Mesenchymal stem cell (in vitro differentiated cells and primary cell): ENCODE results near the gene KCNMB4.

Experiments used
- DNase-seq: peaks from one replicate; pipeline ENCODE4 v3.0.0-alpha.2; 2013
- H2AFZ ChIP-seq: one replicate; pipeline ENCODE4 v1.6.1; 2013; ENCODE audit warnings: low read depth, mild to moderate bottlenecking, control low read depth, inconsistent platforms, low read length, moderate library complexity
- H2AK5ac ChIP-seq: 2 replicates; pipeline ENCODE4 v1.6.1; 2013; ENCODE audit warnings: low read length, moderate library complexity, mild to moderate bottlenecking, inconsistent platforms; ENCODE audit not compliant: severe bottlenecking
- H2BK120ac ChIP-seq: one replicate; pipeline ENCODE4 v1.6.1; 2013; ENCODE audit warnings: low read depth, mild to moderate bottlenecking, inconsistent platforms, low read length, moderate library complexity
- H2BK12ac ChIP-seq, 2 experiments: one replicate each; pipeline ENCODE4 v1.6.1; 2013; ENCODE audit warnings: inconsistent platforms in 2 of 2, low read length in 2 of 2, mild to moderate bottlenecking in 2 of 2, moderate library complexity in 2 of 2, control low read depth in 1 of 2
- H2BK15ac ChIP-seq: one replicate; pipeline ENCODE4 v1.6.1; 2013; ENCODE audit warnings: mild to moderate bottlenecking, low read depth, inconsistent platforms; ENCODE audit not compliant: poor library complexity, severe bottlenecking
- H2BK5ac ChIP-seq: 2 replicates; pipeline ENCODE4 v1.6.1; 2013; ENCODE audit warnings: low read depth, mild to moderate bottlenecking, low read length, control low read depth, inconsistent platforms; ENCODE audit not compliant: poor library complexity, severe bottlenecking
- H3K14ac ChIP-seq, 2 experiments: one replicate each; pipeline ENCODE4 v1.6.1; 2013; ENCODE audit warnings: inconsistent platforms in 2 of 2, low read length in 2 of 2, control low read depth in 1 of 2, mild to moderate bottlenecking in 1 of 2, moderate library complexity in 1 of 2
- H3K18ac ChIP-seq, 2 experiments: one replicate each; pipeline ENCODE4 v1.6.1; 2013; ENCODE audit warnings: inconsistent platforms in 2 of 2, low read length in 2 of 2, control low read depth in 1 of 2, low read depth in 1 of 2, mild to moderate bottlenecking in 1 of 2
- H3K23ac ChIP-seq, 2 experiments: one replicate each; pipeline ENCODE4 v1.6.1; 2013; ENCODE audit warnings: inconsistent platforms in 2 of 2, low read length in 2 of 2, mild to moderate bottlenecking in 2 of 2, moderate library complexity in 2 of 2, control low read depth in 1 of 2
- H3K27ac ChIP-seq: 2 replicates; pipeline ENCODE4 v1.5.1; 2013; ENCODE audit warnings: mild to moderate bottlenecking, moderate library complexity, low read length, control low read depth, inconsistent platforms; ENCODE audit not compliant: poor library complexity, severe bottlenecking
- H3K27me3 ChIP-seq, 2 experiments: 2 replicates each; pipeline versions ENCODE4 v1.6.1 to v1.7.0; 2013; ENCODE audit warnings: low read length in 2 of 2, mild to moderate bottlenecking in 2 of 2, moderate library complexity in 2 of 2, control low read depth in 1 of 2, inconsistent platforms in 1 of 2; ENCODE audit not compliant: control insufficient read depth in 1 of 2, insufficient read depth in 1 of 2
- H3K36me3 ChIP-seq, 2 experiments: 2 replicates each; pipeline versions ENCODE4 v1.6.1 to v1.7.0; 2013; ENCODE audit warnings: low read length in 2 of 2, control low read depth in 1 of 2, inconsistent platforms in 1 of 2, low read depth in 1 of 2, mild to moderate bottlenecking in 1 of 2; ENCODE audit not compliant: insufficient read depth in 2 of 2, control insufficient read depth in 1 of 2
- H3K4ac ChIP-seq, 2 experiments: one replicate each; pipeline ENCODE4 v1.6.1; 2013; ENCODE audit warnings: inconsistent platforms in 2 of 2, low read length in 2 of 2, mild to moderate bottlenecking in 2 of 2, moderate library complexity in 2 of 2, control low read depth in 1 of 2, low read depth in 1 of 2
- H3K4me1 ChIP-seq: 2 replicates; pipeline ENCODE4 v1.6.1; 2013; ENCODE audit warnings: low read depth, low read length, control low read depth; ENCODE audit not compliant: control insufficient read depth, insufficient read depth
- H3K4me2 ChIP-seq: 2 replicates; pipeline ENCODE4 v1.6.1; 2013; ENCODE audit warnings: low read length, mild to moderate bottlenecking, inconsistent platforms; ENCODE audit not compliant: poor library complexity, severe bottlenecking
- H3K4me3 ChIP-seq, 2 experiments: 2 replicates each; pipeline versions ENCODE4 v1.5.1 to v1.7.0; 2013; ENCODE audit warnings: low read length in 2 of 2, mild to moderate bottlenecking in 2 of 2, control low read depth in 1 of 2, low read depth in 1 of 2; ENCODE audit not compliant: insufficient read depth in 1 of 2
- H3K79me1 ChIP-seq: replicated peaks from 2 replicates; pipeline ENCODE4 v1.6.1; 2013; ENCODE audit warnings: mild to moderate bottlenecking, control low read depth, low read length, inconsistent platforms; ENCODE audit not compliant: poor library complexity, severe bottlenecking
- H3K9ac ChIP-seq: 2 replicates; pipeline ENCODE4 v1.7.0; 2013; ENCODE audit warnings: mild to moderate bottlenecking, low read length, moderate library complexity
- H3K9me3 ChIP-seq: 2 replicates; pipeline ENCODE4 v1.7.0; 2013; ENCODE audit warnings: mild to moderate bottlenecking, low read length; ENCODE audit not compliant: control insufficient read depth
- H4K8ac ChIP-seq: one replicate; pipeline ENCODE4 v1.6.1; 2013; ENCODE audit warnings: inconsistent platforms, mild to moderate bottlenecking, low read length, moderate library complexity
- H4K91ac ChIP-seq: one replicate; pipeline ENCODE4 v1.6.1; 2013; ENCODE audit warnings: mild to moderate bottlenecking, low read length, inconsistent platforms
- WGBS: methylation state at CpG from one replicate; pipeline ENCODE4 v1.1.7; 2013; ENCODE audit warnings: mixed read lengths; 5-methylcytosine and 5-hydroxymethylcytosine counted together

Gene KCNMB4

DNA sequence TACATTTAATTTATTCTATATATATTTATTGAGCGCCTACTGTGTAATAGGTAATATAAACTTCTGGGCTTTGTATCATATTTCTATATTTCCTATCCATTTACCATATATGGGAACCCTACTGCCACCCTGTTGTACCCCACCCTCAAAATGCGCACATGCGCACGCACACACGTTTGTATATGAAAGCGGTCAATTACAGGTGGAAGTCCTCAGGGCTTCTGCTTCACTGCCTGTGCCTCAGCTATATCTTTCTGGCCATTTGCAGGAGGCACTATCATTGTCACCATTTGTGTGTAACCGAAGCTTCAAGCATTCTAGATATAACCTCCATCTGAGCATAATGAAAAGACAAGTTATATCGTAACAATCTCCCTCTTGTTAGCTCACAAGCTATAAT lies 31.3 kb upstream of the KCNMB4 start:
- Histone ChIP-seq H2BK120ac (no peak overlapping the region), H2BK15ac (no peak overlapping the region), H3K4me3 (no peak overlapping the region), H3K4me1 (no peaks in the 10 kb centered on the region), H3K36me3 (peaks cover 0 to 69% of the 10 kb centered on the region in 2 experiments), H3K4ac (no peak overlapping the region), H2AFZ (no peak overlapping the region), H3K14ac (no peak overlapping the region), H3K27ac (no peak overlapping the region), H3K23ac (no peak overlapping the region), H3K79me1 (peaks cover 12% of the 10 kb centered on the region), H3K27me3 (no peaks in the 10 kb centered on the region), H2BK5ac (no peak overlapping the region), H3K4me2 (no peak overlapping the region), H3K9me3 (no peaks in the 10 kb centered on the region), H3K18ac (no peak overlapping the region), H4K8ac (no peak overlapping the region), H2BK12ac (no peak overlapping the region), H4K91ac (no peak overlapping the region), H2AK5ac (no peak overlapping the region), H3K9ac (no peak overlapping the region)
- WGBS: 96% methylated on average over 6 of the region's 8 CpGs
- no peak for DNase-seq

DNA sequence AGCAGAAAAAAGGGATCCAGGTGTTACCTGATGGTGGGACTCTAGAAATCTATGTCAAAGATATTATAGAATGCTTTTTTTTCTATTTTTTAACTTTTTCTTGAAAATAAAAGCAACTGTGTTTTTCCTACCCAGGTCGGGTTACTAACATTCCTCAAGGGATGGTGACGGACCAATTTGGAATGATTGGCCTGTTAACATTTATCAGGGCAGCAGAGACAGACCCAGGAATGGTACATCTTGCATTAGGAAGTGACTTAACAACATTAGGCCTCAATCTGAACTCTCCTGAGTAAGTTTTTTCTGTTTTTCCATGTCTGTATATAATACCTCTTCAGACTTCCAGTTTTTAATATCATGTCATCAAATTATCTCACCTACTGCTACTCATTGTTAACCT lies 27.6 kb upstream of the KCNMB4 start:
- no peak overlapping the region for H4K91ac ChIP-seq
- H3K36me3 ChIP-seq: peaks cover 3 to 89% of the 10 kb centered on the region in 2 experiments
- no peak for DNase-seq
- no peak overlapping the region for H2AFZ ChIP-seq
- H3K9me3 ChIP-seq: no peaks in the 10 kb centered on the region
- H3K4me2 ChIP-seq: no peak overlapping the region
- H2BK15ac ChIP-seq: no peak overlapping the region
- H2AK5ac ChIP-seq: no peak overlapping the region
- no peak overlapping the region for H3K18ac ChIP-seq
- H2BK120ac ChIP-seq: no peak overlapping the region
- H3K23ac ChIP-seq: no peak overlapping the region
- no peak overlapping the region for H3K4ac ChIP-seq
- no peak overlapping the region for H3K27ac ChIP-seq
- H4K8ac ChIP-seq: no peak overlapping the region
- 92% methylated on average over 2 of the region's 2 CpGs for WGBS
- no peaks in the 10 kb centered on the region for H3K4me1 ChIP-seq
- H3K14ac ChIP-seq: no peak overlapping the region
- H3K79me1 ChIP-seq: peaks cover 10% of the 10 kb centered on the region
- H2BK12ac ChIP-seq: no peak overlapping the region
- H3K27me3 ChIP-seq: no peaks in the 10 kb centered on the region
- no peak overlapping the region for H3K9ac ChIP-seq
- H3K4me3 ChIP-seq: no peak overlapping the region
- no peak overlapping the region for H2BK5ac ChIP-seq

DNA sequence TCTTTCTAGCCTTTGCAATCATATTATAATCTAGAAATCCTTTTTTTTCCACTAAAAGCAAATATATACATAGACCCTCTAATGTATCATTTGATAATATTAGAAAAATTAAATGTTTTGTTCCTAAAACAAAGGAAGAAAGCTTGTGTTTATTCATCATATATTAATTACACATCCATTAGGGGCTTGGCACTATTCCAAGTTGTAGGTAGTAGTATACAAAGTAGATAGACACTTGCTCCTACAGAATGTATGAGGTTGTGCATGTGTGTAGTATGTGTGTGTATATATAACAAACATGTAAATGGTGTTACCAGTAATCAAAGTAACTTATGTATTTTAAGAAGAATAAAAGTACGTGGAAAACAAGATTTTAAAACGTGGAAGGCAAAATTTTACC lies 15.0 kb upstream of the KCNMB4 start:
- H3K36me3 ChIP-seq: peaks cover 4 to 68% of the 10 kb centered on the region in 2 experiments
- no CpG with 5 or more reads among the region's 2 CpGs for WGBS
- H3K4me2 ChIP-seq: no peak overlapping the region

DNA sequence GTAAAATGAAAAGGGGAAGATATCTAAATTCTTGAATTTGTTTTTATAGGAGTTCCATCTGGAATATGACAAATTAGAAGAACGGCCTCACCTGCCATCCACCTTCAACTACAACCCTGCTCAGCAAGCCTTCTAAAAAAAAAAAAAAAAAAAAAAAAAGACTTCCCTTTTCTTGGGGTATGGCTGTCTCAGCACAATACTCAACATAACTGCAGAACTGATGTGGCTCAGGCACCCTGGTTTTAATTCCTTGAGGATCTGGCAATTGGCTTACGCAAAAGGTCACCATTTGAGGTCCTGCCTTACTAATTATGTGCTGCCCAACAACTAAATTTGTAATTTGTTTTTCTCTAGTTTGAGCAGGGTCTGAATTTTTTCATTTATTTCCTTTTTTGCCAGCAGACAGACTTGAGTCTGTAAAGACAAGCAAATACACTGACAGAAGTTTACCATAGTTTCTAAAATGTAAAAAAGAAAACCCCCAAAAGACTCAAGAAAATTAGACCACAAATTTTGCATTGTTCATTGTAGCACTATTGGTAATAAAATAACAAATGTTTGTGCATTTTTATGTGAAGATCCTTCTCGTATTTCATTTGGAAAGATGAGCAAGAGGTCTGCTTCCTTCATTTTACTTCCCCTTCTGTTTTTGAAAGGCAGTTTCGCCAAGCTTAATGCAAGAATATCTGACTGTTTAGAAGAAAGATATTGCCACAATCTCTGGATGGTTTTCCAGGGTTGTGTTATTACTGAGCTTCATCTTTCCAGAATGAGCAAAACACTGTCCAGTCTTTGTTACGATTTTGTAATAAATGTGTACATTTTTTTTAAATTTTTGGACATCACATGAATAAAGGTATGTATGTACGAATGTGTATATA lies 12.1 kb upstream of the KCNMB4 start:
- 96% methylated on average over 3 of the region's 6 CpGs for WGBS
- no peak overlapping the region for H2BK120ac ChIP-seq
- H3K23ac ChIP-seq: no peak overlapping the region
- no peak for DNase-seq
- H3K27me3 ChIP-seq: no peaks in the 10 kb centered on the region
- no peak overlapping the region for H3K4ac ChIP-seq
- no peaks in the 10 kb centered on the region for H3K9me3 ChIP-seq
- H3K4me3 ChIP-seq: no peak overlapping the region
- peaks cover 4 to 53% of the 10 kb centered on the region in 2 experiments for H3K36me3 ChIP-seq
- no peak overlapping the region for H3K14ac ChIP-seq
- H3K27ac ChIP-seq: no peak overlapping the region
- H4K91ac ChIP-seq: no peak overlapping the region
- no peak overlapping the region for H3K9ac ChIP-seq
- H2BK12ac ChIP-seq: no peak overlapping the region
- H3K18ac ChIP-seq: no peak overlapping the region
- H3K4me1 ChIP-seq: no peaks in the 10 kb centered on the region
- H3K4me2 ChIP-seq: no peak overlapping the region
- no peaks in the 10 kb centered on the region for H3K79me1 ChIP-seq
- H2AK5ac ChIP-seq: no peak overlapping the region
- H2BK15ac ChIP-seq: no peak overlapping the region
- no peak overlapping the region for H2BK5ac ChIP-seq
- no peak overlapping the region for H4K8ac ChIP-seq
- no peak overlapping the region for H2AFZ ChIP-seq

More for the DNA sequence above, 15.0 kb upstream of the KCNMB4 start:
- no peak overlapping the region for H2BK5ac ChIP-seq
- H2BK15ac ChIP-seq: no peak overlapping the region
- no peak overlapping the region for H4K91ac ChIP-seq
- no peaks in the 10 kb centered on the region for H3K4me1 ChIP-seq
- no peak overlapping the region for H3K23ac ChIP-seq
- no peaks in the 10 kb centered on the region for H3K9me3 ChIP-seq
- no peak overlapping the region for H3K4me3 ChIP-seq
- no peaks in the 10 kb centered on the region for H3K27me3 ChIP-seq
- H3K9ac ChIP-seq: no peak overlapping the region
- H2BK120ac ChIP-seq: no peak overlapping the region
- H2AK5ac ChIP-seq: no peak overlapping the region
- no peak overlapping the region for H3K18ac ChIP-seq
- no peak overlapping the region for H4K8ac ChIP-seq
- no peak overlapping the region for H3K27ac ChIP-seq
- no peaks in the 10 kb centered on the region for H3K79me1 ChIP-seq
- H3K4ac ChIP-seq: no peak overlapping the region
- H2AFZ ChIP-seq: no peak overlapping the region
- DNase-seq: no peak
- no peak overlapping the region for H3K14ac ChIP-seq
- no peak overlapping the region for H2BK12ac ChIP-seq
